BJ (cell line): ENCODE measurements around the gene COL2A1. TPM values are rescaled to one million over a fixed set of nuclear protein-coding genes. Genes with fewer than 3 reads are reported as not detected.
"Not testable (repeated sequence)": the region's sequence is repeated elsewhere in the genome, so short reads cannot be mapped to it uniquely, and the experiment has no call there.

Source experiments
- CTCF ChIA-PET: fragments of 350-600 bp; formaldehyde crosslinking; extraction: SDS; loops from one replicate; lab custom pipeline; 2021; ENCODE audit warnings: antibody characterized with exemption, inconsistent platforms; lab: Yijun Ruan, JAX
- POLR2A ChIA-PET: fragments of 300-600 bp; sonication (Branson Sonifier 250); formaldehyde crosslinking; extraction: SDS; loops from one replicate; lab custom pipeline; 2021; ENCODE audit warnings: antibody characterized with exemption; lab: Charles Lee
- DNase-seq: peaks from one replicate; pipeline ENCODE4 v3.0.0-alpha.2; 2011; ENCODE audit warnings: low read depth
- H3K27me3 ChIP-seq: 2 replicates; pipeline ENCODE4 v1.6.0; 2011; ENCODE audit warnings: low read length; ENCODE audit not compliant: control insufficient read depth, insufficient read depth
- H3K36me3 ChIP-seq: 2 replicates; pipeline ENCODE4 v1.5.1; 2011; ENCODE audit warnings: low read length; ENCODE audit not compliant: control insufficient read depth, insufficient read depth
- H3K4me3 ChIP-seq: 2 replicates; pipeline ENCODE4 v1.5.1; 2011; ENCODE audit warnings: low read depth, mild to moderate bottlenecking, control low read depth, low read length
- CTCF ChIP-seq: IDR thresholded peaks from 2 replicates; pipeline ENCODE4 v1.5.1; 2011; ENCODE audit warnings: low read depth, mild to moderate bottlenecking, control low read depth, inconsistent platforms, low read length, moderate library complexity; ENCODE audit not compliant: insufficient read depth
- polyA plus RNA-seq: library from polyadenylated mRNA; depleted of rRNA; stranded (reverse); fragments of >200 nt; gene quantifications from 2 replicates; pipeline ENCODE4 v1.2.3, GENCODE V29; 2011

Gene COL2A1
- polyA plus RNA-seq, 1 experiment, result not detected

- Histone ChIP-seq H3K36me3 (no peaks in the 10 kb centered on the region), H3K27me3 (peaks cover 4% of the 10 kb centered on the region; the same call in 1 of the 2 replicates), H3K4me3 (peak within 1 kb of the TSS; percentile 93)
- ChIA-PET POLR2A (no interaction called here), CTCF (interaction anchor here (0.6 to 6.0 kb wide), 39 partner anchors 8 to 248 kb away, joined by 3 to 85 read pairs (median 4); partner anchors contain the start of gene VDR)
- peak; percentile 100 for TF ChIP-seq CTCF
- peak; percentile 31 for DNase-seq
These were observed 40.8 kb downstream of the COL2A1 start, which contains the start of gene TMEM106C for GRCh38 chr12:47963340-47964040. Gene TMEM106C, plus strand, starts transcription at chr12:47963596. Its CDS starts 641 bp downstream, at chr12:47964237.

- CTCF ChIA-PET, result interaction anchor here (1.1 to 6.0 kb wide), 9 partner anchors 10 to 247 kb away, joined by 3 to 85 read pairs (median 6); no protein-coding TSS in a partner anchor
- H3K4me3 ChIP-seq, result no peak overlapping the region
- no peak for DNase-seq
- no peak for TF ChIP-seq CTCF
- peaks cover 4% of the 10 kb centered on the region; the same call in 1 of the 2 replicates for H3K27me3 ChIP-seq
- POLR2A ChIA-PET, result no interaction called here
- H3K36me3 ChIP-seq, result no peaks in the 10 kb centered on the region
These were observed 42.1 kb downstream of the COL2A1 start for GRCh38 chr12:47962198-47962597.

GRCh38 chr12:47957671-47958070, 46.6 kb downstream of the COL2A1 start:
- DNase-seq, POLR2A ChIA-PET, H3K36me3 ChIP-seq, H3K27me3 ChIP-seq, H3K4me3 ChIP-seq: not testable (repeated sequence)
- CTCF ChIA-PET, result interaction anchor here (1.1 to 1.5 kb wide), 3 partner anchors 9 to 12 kb away, joined by 3 to 8 read pairs (median 5); no protein-coding TSS in a partner anchor

GRCh38 chr12:47955059-47955458, 49.2 kb downstream of the COL2A1 start:
- Histone ChIP-seq H3K4me3 (no peak overlapping the region), H3K27me3 (peaks cover 1% of the 10 kb centered on the region; the same call in 1 of the 2 replicates), H3K36me3 (no peaks in the 10 kb centered on the region)
- no peak for TF ChIP-seq CTCF
- no peak for DNase-seq
- ChIA-PET POLR2A (no interaction called here), CTCF (interaction anchor here (0.9 to 7.3 kb wide), 5 partner anchors 8 to 100 kb away, joined by 3 to 85 read pairs (median 4); partner anchors contain the start of gene TMEM106C)

- POLR2A ChIA-PET, result no interaction called here
- DNase-seq, result no peak
- Histone ChIP-seq H3K4me3 (no peak overlapping the region), H3K36me3 (no peaks in the 10 kb centered on the region), H3K27me3 (no peaks in the 10 kb centered on the region)
- TF ChIP-seq CTCF, result no peak
- CTCF ChIA-PET, result interaction anchor here (1.4 to 7.3 kb wide), 5 partner anchors 8 to 71 kb away, joined by 3 to 85 read pairs (median 4); partner anchors contain the start of gene TMEM106C
These were observed 49.7 kb downstream of the COL2A1 start for GRCh38 chr12:47954467-47955045.
